Pulmonary artery endothelial cell (primary cell): ENCODE results near the gene PARK7. TPM values are rescaled to one million over a fixed set of nuclear protein-coding genes. Genes with fewer than 3 reads are reported as not detected.
A peak's percentile ranks its signal among the peaks of the same experiment; 100 is the strongest.
"Not testable (repeated sequence)": the region's sequence is repeated elsewhere in the genome, so short reads cannot be mapped to it uniquely, and the experiment has no call there.

Experiments
- DNase-seq: peaks from one replicate; pipeline ENCODE4 v3.0.0-alpha.2; 2011; ENCODE audit warnings: low read depth, low spot score
- total RNA-seq: library from RNA; depleted of rRNA; stranded (reverse); fragments of >200 nt; gene quantifications from 2 replicates; pipeline ENCODE4 v1.2.3, GENCODE V29; 2014

PARK7 gene
- total RNA-seq, 1 donor from 2014 or later, result 234 TPM

DNA sequence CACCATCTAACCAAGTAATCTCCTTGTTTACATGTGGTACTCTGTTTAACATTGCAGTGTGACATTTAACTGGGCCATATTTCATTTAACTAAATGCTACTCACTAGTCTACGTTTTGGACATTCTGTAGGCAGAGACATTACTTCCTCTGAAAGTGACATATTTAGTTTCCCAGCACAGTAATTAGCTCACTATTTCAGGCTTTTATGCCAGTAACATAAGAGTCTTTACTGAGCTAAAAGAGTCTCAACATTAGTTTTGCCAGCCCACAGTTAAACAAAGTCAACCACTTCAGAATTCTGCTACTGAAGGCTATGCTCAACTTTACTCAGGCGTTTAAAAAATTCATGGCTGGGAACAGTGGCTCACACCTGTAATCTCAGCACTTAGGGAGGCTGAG is 18.3 kb upstream of the PARK7 start:
- no peak for DNase-seq

DNA sequence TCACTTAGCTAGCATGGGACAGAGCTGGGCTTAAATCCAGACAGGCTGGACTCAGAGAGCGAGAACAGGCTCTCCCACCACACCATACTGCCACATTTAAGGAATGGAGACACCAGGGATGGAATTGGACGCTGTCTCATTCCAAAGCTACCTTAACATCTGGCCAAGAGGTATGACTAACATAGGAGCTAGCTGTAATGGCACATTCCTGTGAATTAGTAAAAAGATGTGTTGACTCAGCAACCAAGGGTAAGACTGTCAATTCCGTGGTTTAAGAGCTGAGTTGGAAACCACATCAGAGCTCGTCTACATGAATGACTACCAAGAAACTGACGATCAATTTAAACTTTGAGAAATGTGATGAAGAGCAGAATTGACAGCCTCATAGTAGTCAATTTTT is 12.6 kb upstream of the PARK7 start:
- DNase-seq, result no peak

DNA sequence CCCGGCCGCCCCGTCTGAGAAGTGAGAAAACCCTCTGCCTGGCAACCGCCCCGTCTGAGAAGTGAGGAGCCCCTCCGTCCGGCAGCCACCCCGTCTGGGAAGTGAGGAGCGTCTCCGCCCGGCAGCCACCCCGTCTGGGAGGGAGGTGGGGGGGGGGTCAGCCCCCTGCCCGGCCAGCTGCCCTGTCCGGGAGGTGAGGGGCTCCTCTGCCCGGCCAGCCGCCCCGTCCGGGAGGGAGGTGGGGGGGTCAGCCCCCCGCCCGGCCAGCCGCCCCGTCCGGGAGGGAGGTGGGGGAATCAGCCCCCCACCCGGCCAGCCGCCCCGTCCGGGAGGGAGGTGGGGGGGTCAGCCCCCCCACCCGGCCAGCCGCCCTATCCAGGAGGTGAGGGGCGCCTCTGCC is 8.7 kb upstream of the PARK7 start:
- not testable (repeated sequence) for DNase-seq

DNA sequence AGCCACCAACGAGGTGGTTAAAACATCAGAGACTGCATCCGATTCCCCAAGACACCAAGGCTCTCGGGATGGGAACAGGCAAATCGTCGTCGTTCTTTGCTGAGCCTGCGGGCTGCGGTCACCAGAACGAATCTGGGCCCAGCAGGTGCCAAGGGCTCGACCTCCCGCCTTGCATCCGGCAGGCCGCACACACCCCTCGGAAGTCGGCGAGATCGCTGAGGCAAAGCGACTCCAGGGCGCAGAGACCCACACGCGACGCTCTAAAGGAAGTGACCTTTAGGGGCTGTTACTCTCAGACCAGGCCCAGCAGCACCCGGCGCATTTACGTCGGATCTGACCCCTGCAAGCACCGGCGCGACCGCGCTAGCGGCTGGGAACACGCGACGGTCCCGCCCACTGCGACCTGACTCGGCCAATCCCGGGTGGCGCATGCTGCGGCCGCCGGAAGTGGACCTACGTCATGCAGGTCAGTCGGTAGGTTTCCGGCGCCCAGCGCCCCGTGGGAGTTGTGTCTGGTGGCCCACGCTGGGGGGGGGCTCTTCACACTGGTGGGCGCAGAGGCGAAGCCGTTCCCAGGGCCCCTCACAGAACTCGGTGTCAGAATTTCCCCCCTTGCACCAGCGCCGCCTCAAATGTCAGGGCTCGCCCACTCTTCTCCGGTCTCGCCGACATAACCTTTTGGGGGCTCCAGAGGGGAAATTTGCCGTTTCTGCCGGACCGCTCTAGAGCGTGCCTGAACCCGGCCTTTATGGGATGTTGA is 7.5 kb upstream of the PARK7 start:
- DNase-seq, result peak; percentile 47

DNA sequence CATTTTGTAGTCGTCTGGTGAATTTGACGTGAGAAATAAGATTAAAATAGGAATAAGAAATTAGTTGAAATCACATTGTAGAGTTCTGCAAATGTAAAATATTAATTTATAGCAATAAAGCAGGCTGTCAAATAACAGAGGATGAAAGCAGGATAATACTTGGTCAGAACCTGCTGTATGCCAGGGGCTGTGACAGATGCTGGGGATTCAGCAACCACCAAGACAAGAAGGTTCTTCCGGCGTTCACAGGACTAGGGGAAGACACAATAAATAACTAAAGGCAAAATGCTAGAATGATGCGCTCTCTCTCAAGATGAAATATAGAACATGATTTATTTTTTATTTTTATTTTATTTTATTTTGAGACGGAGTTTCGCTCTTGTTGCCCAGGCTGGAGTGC is 6.8 kb upstream of the PARK7 start:
- DNase-seq, result no peak

DNA sequence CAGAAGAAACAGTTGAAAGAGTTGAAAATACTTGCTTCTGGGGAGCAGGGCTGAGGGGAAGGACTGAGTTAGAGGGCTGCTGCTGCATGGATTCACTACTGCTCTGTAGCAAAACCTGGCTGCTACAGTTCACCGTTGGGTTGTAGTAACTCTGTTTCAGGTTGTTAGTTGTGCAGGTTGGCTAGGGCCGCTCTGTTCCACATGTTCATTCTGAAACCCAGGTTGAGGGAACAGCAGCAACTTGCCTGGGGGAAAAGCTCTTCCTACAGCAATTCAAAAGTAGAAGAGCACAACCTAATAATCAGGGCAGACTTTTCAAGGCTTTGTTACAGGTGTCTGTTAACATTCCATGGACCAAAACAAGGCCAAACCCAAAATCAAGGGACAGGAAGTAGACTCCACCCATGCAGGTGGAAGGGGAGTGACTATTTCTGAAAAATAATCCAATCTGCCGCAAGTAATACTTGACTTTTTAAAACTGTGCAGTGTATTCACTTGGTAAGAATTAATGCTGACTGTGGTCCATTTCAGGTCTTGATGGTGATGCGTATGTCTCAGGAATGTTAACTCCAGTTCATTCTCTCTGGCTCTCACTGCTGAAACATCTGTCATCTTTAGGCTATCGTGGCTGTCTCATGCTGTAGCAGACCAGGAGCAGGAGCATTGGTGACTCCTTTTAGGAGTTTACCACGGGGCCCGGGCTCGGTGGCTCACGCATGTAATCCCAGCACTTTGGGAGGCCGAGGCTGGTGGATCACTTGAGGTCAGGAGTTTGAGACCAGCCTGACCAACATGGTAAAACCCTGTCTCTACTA is 5.1 kb upstream of the PARK7 start:
- no peak for DNase-seq

DNA sequence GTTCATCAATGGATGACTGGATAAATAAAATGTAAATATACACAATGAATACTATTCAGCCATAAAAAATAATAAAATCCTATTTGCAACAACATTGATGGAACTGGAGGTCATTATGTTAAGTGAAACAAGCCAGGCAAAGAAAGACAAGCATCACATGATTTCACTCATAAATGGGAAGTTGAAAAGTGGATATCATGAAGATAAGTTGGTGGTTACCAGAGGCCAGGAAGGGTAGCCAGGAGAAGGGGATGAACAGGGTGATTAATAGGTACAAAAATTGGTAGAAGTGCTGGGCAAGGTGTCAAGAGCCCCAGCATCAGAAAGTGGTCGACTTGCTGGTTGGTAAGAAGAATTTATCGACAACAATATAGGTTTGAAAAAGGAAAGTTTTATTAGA is 1.3 kb upstream of the PARK7 start:
- DNase-seq, result no peak

DNA sequence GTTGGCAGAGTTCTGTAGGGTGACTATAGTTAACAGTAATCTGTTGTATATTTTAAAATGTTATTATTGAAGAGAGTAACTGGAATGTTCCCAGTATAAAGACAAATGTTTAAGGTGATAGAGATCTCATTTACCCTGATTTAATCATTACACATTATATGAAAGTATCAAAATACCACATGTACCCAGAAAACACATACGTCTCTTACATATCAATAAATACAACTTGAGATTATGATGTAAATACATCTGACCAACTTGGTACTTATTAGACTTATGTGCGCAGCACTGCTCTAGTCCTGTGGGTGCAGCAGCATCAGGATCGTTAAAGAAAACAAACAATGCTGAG is 670 bp upstream of the PARK7 start:
- no peak for DNase-seq

DNA sequence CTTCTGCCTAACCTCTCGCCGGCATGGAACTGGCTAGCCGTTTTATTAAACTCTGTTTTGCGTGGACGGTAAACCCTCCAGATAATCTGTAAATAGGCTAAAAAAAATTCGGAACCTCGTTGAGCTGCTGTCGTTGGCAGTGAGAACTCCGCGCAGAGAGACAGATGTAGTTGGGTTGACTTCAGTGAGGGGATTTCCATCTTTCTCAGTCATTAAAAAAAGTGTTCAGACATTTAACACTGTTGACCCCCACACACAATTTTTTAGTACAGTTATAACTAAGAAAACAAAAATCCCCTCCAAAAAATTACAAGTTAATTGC is 464 bp downstream of the PARK7 start:
- no peak for DNase-seq

DNA sequence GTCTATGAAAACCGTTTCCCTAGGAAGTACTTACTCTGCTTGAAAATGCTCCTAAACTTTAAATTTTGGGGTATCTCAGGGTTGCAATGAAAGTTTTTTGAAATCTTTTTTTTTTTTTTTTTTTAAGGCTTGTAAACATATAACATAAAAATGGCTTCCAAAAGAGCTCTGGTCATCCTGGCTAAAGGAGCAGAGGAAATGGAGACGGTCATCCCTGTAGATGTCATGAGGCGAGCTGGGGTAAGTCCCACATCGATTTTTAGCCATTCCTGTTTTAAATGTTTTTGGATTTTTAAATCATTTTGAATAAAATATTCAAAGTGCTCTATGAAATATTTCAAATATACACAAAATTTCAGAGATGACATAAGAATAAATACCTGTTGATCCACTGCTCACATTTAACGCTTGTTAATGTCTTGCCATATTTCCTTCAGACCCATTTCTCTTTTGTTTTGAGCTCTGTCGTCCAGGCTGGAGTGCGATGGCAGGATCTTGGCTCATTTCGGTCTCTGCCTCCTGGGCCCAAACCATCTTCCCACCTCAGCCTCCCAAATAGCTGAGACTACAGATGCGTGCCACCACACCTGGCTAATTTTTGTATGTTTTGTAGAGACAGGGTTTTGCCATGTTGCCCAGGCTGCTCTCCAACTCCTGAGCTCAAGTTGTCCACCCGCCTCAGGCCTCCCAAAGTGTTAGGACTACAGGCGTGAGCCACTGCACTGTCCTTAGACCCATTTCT is 1.3 kb downstream of the PARK7 start:
- no peak for DNase-seq

DNA sequence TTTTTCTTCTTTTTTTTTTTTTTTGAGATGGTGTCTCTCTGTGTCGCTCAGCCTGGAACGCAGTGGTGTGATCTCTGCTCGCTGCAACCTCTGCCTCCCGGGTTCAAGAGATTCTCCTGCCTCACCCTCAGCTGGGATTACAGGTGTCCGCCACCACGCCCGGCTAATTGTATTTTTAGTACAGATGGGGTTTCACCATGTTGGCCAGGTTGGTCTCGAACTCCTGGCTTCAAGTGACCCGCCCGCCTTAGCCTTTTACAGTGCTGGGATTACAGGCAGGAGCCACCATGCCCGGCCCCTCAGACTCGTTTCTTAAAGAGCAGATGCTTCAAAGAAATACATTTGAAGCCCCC is 1.8 kb downstream of the PARK7 start:
- DNase-seq, result not testable (repeated sequence)

DNA sequence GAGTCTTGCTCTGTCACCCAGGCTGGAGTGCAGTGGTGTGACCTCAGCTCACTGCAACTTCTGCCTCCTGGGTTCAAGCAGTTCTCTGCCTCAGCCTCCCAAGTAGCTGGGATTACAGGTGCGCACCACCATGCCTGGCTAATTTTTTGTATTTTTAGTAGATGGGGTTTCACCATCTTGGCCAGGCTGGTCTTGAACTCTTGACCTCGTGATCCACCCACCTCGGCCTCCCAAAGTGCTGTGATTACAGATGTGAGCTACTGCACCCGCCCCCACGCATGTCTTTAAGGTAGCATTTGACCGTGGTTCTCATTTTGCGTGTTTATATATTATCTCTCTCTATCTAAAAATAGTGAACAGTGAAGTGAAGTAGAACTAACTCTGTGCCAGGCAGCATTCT is 2.3 kb downstream of the PARK7 start:
- DNase-seq, result not testable (repeated sequence)

DNA sequence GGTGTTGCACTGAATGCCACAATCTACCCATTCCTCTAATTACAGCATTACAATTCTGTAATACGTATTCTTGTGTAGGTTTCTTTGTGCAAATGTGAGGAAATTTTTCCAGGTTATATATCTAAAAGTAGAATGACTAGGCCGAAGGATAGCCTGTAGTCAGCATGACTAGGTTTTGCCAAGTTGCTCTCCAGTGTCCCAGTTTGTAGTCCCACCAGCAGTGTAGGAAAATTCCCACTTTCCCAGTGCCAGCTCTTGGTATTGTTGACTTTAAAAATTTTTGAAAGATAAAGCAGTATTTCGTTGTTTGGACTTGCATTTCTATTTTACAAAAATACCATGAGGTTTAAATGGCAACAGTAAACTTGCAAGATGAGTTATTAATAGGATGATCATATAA is 3.0 kb downstream of the PARK7 start:
- no peak for DNase-seq

DNA sequence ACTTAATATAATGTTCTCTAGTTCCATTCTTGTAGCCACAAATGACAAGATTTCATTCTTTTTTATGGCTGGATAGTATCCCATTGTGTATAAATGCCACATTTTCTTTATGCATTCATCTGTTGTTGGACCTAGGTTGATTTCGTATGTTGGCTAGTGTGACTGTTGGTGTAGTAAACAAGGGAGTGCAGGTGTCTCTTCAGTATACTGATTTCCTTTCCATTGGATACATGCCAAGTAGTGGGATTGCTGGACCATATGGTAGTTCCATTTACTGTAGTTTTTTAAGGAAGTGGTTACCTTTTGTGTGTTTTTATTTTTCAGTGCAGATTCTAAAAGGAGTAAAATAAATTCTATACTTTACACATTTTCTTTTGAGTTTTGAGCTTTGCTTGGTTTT is 5.7 kb downstream of the PARK7 start:
- no peak for DNase-seq

DNA sequence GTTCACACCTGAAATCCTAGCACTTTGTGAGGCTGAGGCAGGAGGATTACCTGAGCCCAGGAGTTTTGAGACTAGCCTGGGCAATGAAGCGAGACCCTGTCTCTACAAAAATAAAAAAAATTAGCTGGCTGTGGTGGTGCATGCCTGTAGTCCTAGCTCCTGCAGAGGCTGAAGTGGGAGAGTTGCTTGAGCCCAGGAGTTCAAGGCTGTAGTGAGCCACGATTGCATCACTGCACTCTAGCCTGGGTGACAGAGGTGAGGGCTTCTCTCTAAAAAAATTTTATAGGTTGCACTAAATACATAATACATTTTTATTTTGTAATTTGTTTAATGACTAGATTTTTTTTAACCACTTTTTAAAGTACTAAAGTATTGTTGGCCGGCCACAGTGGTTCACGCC is 6.1 kb downstream of the PARK7 start:
- DNase-seq, result no peak

DNA sequence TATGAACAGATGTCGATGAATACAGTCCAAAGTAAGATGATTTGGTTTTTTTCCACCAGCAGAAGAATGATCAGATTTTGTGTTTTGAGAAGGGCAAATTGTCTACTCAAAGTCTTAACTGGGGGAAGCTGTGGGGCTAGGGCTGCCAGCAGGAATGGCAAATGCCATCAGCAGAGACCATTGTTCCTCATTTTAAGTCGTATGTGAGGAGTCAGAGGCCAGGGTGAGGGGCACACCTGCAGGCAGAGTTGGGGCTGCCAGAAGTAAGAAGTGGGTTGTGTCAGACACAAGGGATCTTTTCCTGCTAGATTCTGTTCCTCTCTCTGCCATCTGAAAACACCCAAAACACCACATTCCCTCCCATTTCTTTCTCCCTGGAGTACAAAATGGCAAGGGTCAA is 8.7 kb downstream of the PARK7 start:
- no peak for DNase-seq

DNA sequence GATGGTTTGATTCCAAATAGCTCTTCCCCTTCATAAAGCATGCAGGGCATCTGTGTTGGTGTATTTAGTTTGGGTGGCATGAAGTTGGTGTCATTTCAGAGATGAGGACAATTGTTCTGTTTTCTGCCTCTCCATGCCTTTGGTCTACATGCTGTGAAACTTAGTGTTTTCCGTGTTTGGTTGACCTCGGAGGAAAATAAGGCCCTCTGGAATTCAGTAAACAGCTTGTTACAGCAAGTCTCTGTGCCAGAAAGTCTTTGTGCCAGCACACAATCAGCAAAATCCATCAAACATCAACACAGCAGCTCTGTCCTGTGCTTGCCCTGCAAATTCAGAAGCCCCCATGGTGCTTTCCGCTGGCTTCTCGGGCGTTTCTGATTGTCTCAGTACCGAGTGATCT is 9.5 kb downstream of the PARK7 start:
- DNase-seq, result no peak

DNA sequence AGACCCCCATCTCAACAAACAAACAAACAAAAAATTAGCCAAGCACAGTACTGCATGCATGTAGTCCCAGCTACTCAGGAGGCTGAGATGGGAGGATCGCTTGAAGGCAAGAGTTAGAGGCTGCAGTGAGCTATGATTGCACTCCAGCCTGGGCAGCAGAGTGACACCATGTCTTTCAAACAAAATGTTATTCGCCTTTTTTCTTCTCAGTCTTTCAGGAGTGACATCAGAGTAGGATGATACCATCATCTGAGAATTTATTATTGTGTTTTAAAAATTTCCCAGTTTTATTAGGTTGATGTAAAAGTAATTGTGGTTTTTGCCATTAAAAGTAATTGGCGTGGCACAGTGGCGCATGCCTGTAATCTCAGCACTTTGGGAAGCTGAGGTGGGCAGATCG is 10.8 kb downstream of the PARK7 start:
- DNase-seq, result no peak

DNA sequence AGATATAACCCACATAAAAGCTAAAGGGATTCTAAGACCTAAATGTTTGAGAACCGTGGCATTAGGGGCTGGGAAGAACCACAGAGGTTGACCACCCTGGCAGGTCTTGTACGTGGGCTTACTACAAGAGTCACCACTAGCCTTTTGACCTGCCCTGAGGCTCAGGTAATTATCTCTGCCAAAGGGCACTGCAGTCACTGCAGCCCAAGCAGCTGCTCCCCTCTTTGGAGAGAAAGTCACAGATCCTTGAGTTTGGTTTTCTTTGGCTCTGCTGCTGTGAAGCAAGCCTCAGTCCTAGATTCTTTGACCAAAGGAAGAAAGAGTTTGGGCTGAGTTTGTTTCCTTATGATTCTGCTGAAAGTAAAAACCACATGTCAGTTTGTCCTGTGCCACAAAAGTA is 11.6 kb downstream of the PARK7 start:
- no peak for DNase-seq

DNA sequence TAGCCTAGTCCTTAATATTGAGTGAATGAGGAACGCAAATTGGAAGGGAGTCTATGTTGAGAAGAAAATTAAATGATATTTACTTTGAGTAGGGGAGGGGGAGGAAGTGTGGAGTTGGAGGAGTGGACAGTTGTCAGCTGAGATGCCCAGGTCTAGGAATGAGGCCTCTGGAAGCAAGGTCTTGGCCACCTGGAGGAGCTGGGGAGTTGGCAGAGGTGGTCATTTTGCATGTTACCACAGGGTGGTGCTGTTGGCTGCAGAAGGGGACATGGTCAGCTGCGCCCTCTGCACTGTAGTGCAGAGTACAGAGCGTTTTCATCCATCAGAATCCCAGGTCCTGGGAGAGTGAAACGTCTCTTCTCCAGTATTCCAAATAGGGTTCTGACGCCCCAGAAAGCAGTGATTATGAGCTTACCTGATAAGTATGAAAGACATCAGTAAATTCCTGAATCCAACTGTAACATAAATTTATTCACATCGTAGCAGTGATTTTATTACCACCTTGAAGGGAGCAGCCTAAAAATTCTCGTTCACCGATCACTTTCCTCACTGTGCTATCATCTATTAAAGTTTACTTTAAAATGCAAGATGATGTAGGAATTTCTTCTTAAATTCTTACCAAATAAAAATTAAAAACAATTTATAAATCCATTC is 13.8 kb downstream of the PARK7 start:
- peak; percentile 44 for DNase-seq

DNA sequence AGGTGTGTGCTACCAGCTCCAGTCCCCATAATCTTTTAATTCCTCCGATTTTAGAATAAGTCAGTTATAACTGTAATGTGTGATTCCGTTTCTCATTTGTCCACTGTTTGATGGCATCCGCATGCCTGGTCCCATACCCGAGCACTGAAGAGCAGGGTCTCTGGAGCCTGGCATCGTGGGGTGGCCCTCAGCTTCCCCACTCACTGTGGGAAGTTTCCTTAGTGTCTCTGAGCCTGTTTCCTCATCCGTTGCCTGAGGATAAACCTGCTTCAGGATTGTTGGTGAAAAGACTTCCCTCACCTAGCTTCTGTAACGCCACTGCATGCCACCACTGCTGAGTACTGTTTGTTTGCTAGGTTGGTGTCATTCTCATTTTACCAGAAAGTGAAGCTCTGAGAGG is 19.5 kb downstream of the PARK7 start:
- no peak for DNase-seq

DNA sequence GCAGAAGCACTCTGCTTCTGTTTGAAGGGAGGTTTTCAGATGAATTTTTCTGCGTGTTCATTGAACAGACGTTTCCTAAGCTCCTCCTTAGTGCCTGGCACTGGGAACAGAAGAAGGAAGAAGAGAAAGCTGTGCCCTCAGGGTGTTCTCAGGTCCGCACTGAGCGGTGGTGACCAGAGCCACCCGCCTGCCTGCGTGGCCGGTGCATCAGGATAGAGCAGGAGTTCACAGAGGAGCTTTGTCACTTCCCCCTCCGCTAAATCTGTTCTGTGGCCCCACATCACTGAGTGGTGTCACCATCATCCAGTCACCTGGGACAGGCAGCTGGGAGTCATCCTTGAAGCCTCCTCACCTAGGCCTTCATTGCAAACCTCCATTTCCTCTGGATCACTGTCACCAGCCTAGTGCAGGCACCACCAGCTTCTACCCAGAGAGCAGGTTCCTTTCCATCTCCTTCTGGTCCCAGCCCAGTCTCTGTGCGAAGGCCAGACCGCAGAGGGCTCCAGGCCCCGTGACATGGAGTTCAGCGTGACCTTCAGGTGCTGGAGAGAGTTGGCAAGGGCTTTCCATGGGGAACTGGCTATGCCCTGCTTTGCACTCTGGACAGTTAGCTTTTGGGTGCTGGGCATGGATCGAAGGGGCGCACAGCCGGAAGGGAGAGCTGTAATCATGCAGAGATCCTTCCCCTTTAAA is 21.7 kb downstream of the PARK7 start:
- no peak for DNase-seq
